ENCODE measurements around the gene GLB1L3. TPM values are rescaled to one million over a fixed set of nuclear protein-coding genes. Genes with fewer than 3 reads are reported as not detected.
"Not testable (repeated sequence)": the region's sequence is repeated elsewhere in the genome, so short reads cannot be mapped to it uniquely, and the experiment has no call there.

GLB1L3 gene
- total and polyA plus RNA-seq, 11 donors = not detected

- H3K9me3 ChIP-seq = no peaks in the 10 kb centered on the region
- H3K27ac ChIP-seq = peak within 1 kb of the TSS in 11 of 12 donors; percentile 64 to 85 (median 78)
- H3K4me3 ChIP-seq = peak within 1 kb of the TSS; percentile 78 to 97 (median 88)
- ATAC-seq = peak; percentile 100
- H3K27me3 ChIP-seq = no peaks in the 10 kb centered on the region
- peaks cover 4 to 33% (median 21%) of the 10 kb centered on the region in 12 donors for H3K4me1 ChIP-seq
- H3K36me3 ChIP-seq = peaks cover 0 to 48% (median 39%) of the 10 kb centered on the region in 9 donors
- TF ChIP-seq CTCF (IDR thresholded peaks at IDR 0.05) = peak in 11 of 12 donors; percentile 19 to 61 (median 46)
- peak in 1 of 2 donors; percentile 84 for TF ChIP-seq POLR2A (IDR thresholded peaks at IDR 0.05)
- intact Hi-C loops (cut with DNase I) = loop anchor here in 3 of 10 donors (1.0 to 2.0 kb wide), 2 partner anchors 29 kb away; partner anchors contain the start of gene VPS26B (in 3 of the 3)
- 0% methylated on average over 32 to 70 of the region's 70 CpGs for WGBS, 4 donors
- peak; percentile 98 for DNase-seq
Measured at GRCh38 chr11:134253188-134253993, 22.8 kb upstream of the GLB1L3 start, which contains the start of the genes ACAD8 and THYN1. Gene ACAD8, plus strand, starts transcription at chr11:134253568. Its CDS starts 33 bp downstream, at chr11:134253601. Gene THYN1, minus strand, starts transcription at chr11:134253352. Its CDS starts 470 bp downstream, at chr11:134252882.

- Histone ChIP-seq H3K27me3 (no peaks in the 10 kb centered on the region), H3K4me3 (peak overlapping the region in 11 of 12 donors; percentile 78 to 97 (median 89)), H3K27ac (no peak overlapping the region), H3K9me3 (no peaks in the 10 kb centered on the region), H3K36me3 (peaks cover 0 to 48% (median 41%) of the 10 kb centered on the region in 9 donors), H3K4me1 (peaks cover 4 to 33% (median 21%) of the 10 kb centered on the region in 12 donors)
- ATAC-seq = no peak
- WGBS, 4 donors = 61 to 68% (median 65%) methylated on average over 3 of the region's 3 CpGs
- no peak for DNase-seq
- TF ChIP-seq CTCF (IDR thresholded peaks at IDR 0.05) (no peak), POLR2A (IDR thresholded peaks at IDR 0.05) (no peak)
- intact Hi-C loops (cut with DNase I) = no loop called here
Measured at GRCh38 chr11:134254433-134255183, 21.6 kb upstream of the GLB1L3 start.

GRCh38 chr11:134255184-134255561 is 21.0 kb upstream of the GLB1L3 start:
- H3K36me3 ChIP-seq = peaks cover 0 to 48% (median 41%) of the 10 kb centered on the region in 9 donors

GRCh38 chr11:134257101-134257500 is 19.1 kb upstream of the GLB1L3 start:
- H3K4me3 ChIP-seq = no peak overlapping the region
- peaks cover 0 to 56% (median 50%) of the 10 kb centered on the region in 9 donors for H3K36me3 ChIP-seq
- 92 to 97% (median 95%) methylated on average over 11 of the region's 11 CpGs for WGBS, 4 donors
- TF ChIP-seq POLR2A (IDR thresholded peaks at IDR 0.05) (no peak), CTCF (IDR thresholded peaks at IDR 0.05) (no peak)
- DNase-seq (no peak), ATAC-seq (no peak)
- H3K27me3 ChIP-seq = no peaks in the 10 kb centered on the region
- no peaks in the 10 kb centered on the region for H3K9me3 ChIP-seq
- no peak overlapping the region for H3K27ac ChIP-seq
- peaks cover 4 to 23% (median 14%) of the 10 kb centered on the region in 12 donors for H3K4me1 ChIP-seq
- intact Hi-C loops (cut with DNase I) = no loop called here

More at GRCh38 chr11:134255184-134255561, 21.0 kb upstream of the GLB1L3 start:
- ATAC-seq; H3K9me3 ChIP-seq; H3K27ac ChIP-seq; H3K4me3 ChIP-seq; H3K27me3 ChIP-seq; intact Hi-C loops (cut with DNase I); DNase-seq: not testable (repeated sequence)
- peaks cover 4 to 31% (median 21%) of the 10 kb centered on the region in 12 donors for H3K4me1 ChIP-seq
- 92 to 97% (median 96%) methylated on average over 5 of the region's 5 CpGs for WGBS, 4 donors

Measured in heart left ventricle (tissue), 16 donors.